Activated T-helper 17 cell treated with anti-CD3 and anti-CD28 coated beads, Interleukin-2, amount 50 U/mL, for 72 hours (primary cell): ENCODE data around the gene OR14A2. TPM values are rescaled to one million over a fixed set of nuclear protein-coding genes. Genes with fewer than 3 reads are reported as not detected.
"Not testable (repeated sequence)": the region's sequence is repeated elsewhere in the genome, so short reads cannot be mapped to it uniquely, and the experiment has no call there.

Experiments used
- ATAC-seq: fragments of 150-1000 bp; cut with Tn5 transposase; replicated peaks from 2 replicates; pipeline ENCODE4 v1.10.0; 2021; ENCODE audit warnings: mild to moderate bottlenecking, moderate library complexity
- H3K27ac Mint-ChIP-seq: one replicate; pipeline ENCODE4 v1.8.0; 2022; ENCODE audit warnings: mixed read lengths
- H3K27me3 Mint-ChIP-seq: one replicate; pipeline ENCODE4 v1.8.0; 2022; ENCODE audit warnings: mixed read lengths
- H3K36me3 Mint-ChIP-seq: one replicate; pipeline ENCODE4 v1.8.0; 2022; ENCODE audit warnings: low read depth, mild to moderate bottlenecking, mixed read lengths
- H3K4me1 Mint-ChIP-seq: one replicate; pipeline ENCODE4 v1.8.0; 2022; ENCODE audit warnings: mixed read lengths
- H3K4me3 Mint-ChIP-seq: one replicate; pipeline ENCODE4 v1.8.0; 2022; ENCODE audit warnings: mild to moderate bottlenecking, mixed read lengths
- H3K9me3 Mint-ChIP-seq: one replicate; pipeline ENCODE4 v1.8.0; 2022; ENCODE audit warnings: mixed read lengths
- total RNA-seq, 2 donors: library from RNA; stranded (reverse); gene quantifications; one replicate each; pipeline ENCODE4 v1.2.3, GENCODE V29; 2022

OR14A2 gene
- total RNA-seq, 2 donors from 2014 or later, result not detected

- not testable (repeated sequence) for H3K9me3 Mint-ChIP-seq, H3K27me3 Mint-ChIP-seq, ATAC-seq, H3K36me3 Mint-ChIP-seq, H3K4me3 Mint-ChIP-seq, H3K4me1 Mint-ChIP-seq, H3K27ac Mint-ChIP-seq
These were observed 37.3 kb downstream of the OR14A2 start for GRCh38 chr1:247710681-247711080.

- Mint-ChIP-seq H3K4me3 (no peak overlapping the region), H3K9me3 (peaks cover 6% of the 10 kb centered on the region)
- ATAC-seq, result no peak
These were observed 46.6 kb downstream of the OR14A2 start for GRCh38 chr1:247701338-247701737.

DNA sequence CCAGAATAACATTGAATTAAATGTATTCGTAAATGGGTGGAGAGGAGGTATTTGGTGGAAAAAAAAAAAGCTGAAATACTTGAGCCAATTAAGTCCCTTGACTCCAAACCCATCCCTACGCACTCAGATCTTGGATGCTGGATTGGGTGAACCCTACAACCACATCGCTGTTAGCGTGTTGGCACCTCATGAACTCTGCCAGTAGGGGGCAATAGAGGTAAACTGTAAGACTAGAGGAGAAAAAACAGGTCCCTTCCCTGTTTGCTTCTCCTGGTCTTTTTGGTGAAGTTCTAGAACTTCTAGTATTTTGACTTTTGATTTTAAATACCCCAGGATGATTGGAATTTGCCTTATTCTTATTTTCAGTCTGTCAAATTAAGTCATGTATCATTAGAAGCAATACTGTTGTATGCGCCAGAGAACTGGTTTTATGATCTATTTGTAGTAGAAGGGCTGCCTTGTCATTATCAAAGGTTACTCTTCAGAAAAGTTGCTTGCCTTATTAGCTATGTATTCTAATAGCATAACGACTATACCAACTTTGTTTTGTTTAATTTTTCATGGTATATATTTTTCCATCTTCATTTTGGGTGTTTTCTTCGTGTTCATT, 66.5 kb downstream of the OR14A2 start:
- Mint-ChIP-seq H3K4me3 (no peak overlapping the region), H3K36me3 (no peaks in the 10 kb centered on the region), H3K27ac (no peak overlapping the region), H3K9me3 (no peaks in the 10 kb centered on the region), H3K27me3 (peaks cover 4% of the 10 kb centered on the region), H3K4me1 (no peaks in the 10 kb centered on the region)
- peak; percentile 40 for ATAC-seq

More at GRCh38 chr1:247701338-247701737, 46.6 kb downstream of the OR14A2 start:
- no peak overlapping the region for H3K27ac Mint-ChIP-seq
- no peaks in the 10 kb centered on the region for H3K36me3 Mint-ChIP-seq
- no peaks in the 10 kb centered on the region for H3K4me1 Mint-ChIP-seq
- H3K27me3 Mint-ChIP-seq, result peaks cover 4% of the 10 kb centered on the region

GRCh38 chr1:247680171-247680570, 67.8 kb downstream of the OR14A2 start:
- no peaks in the 10 kb centered on the region for H3K36me3 Mint-ChIP-seq
- H3K4me1 Mint-ChIP-seq, result no peaks in the 10 kb centered on the region
- H3K9me3 Mint-ChIP-seq, result no peaks in the 10 kb centered on the region
- H3K27ac Mint-ChIP-seq, result no peak overlapping the region
- no peaks in the 10 kb centered on the region for H3K27me3 Mint-ChIP-seq
- H3K4me3 Mint-ChIP-seq, result no peak overlapping the region
- ATAC-seq, result no peak

DNA sequence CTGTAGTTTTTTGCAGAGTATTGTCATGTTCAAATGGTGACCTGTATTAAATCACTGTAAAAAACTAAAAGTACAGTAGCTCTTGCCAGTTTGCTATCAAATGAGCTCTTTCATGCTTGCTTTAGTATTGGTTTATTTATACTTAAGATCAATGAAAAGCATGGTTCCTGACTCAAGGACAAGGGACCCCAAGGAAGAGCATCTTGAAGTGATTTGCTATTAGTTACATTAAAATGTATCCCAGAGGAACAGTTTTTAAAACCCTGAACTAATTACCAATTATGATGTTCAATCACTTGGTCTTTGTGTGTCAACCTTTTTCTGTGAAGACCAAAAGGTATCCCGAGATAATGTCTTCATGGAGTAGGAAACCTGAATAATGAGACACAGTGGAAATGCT, 68.3 kb downstream of the OR14A2 start, which contains the start of gene OR13G1:
OR13G1 (minus strand) TSS at position 101 of the 400 bp plus-strand sequence. CDS start 6,698 bp downstream, outside the sequence.
- Mint-ChIP-seq H3K4me3 (no peak within 1 kb of the TSS), H3K36me3 (no peaks in the 10 kb centered on the region), H3K9me3 (no peaks in the 10 kb centered on the region), H3K27ac (no peak within 1 kb of the TSS), H3K4me1 (no peaks in the 10 kb centered on the region), H3K27me3 (no peaks in the 10 kb centered on the region)
- no peak for ATAC-seq

Other genes starting within 250 kb of the OR14A2 start
- not detected for gene OR2C3, start 211.7 kb downstream of the OR14A2 start, total RNA-seq
- 1 to 10 TPM in 1 of 2 donors, not detected in 1; 1.1 TPM for gene GCSAML, start 199.0 kb downstream of the OR14A2 start, total RNA-seq
- gene OR2G2, start 159.8 kb downstream of the OR14A2 start, total RNA-seq, result not detected
- not detected for gene OR2G3, start 142.6 kb downstream of the OR14A2 start, total RNA-seq
- gene OR13G1, start 68.4 kb downstream of the OR14A2 start, total RNA-seq, result not detected
- not detected for gene OR6F1, start 31.5 kb downstream of the OR14A2 start, total RNA-seq
- not detected for gene OR14K1, start 9.5 kb downstream of the OR14A2 start, total RNA-seq
- not detected for gene OR1C1, start 12.4 kb upstream of the OR14A2 start, total RNA-seq
- not detected for gene OR14A16, start 76.0 kb upstream of the OR14A2 start, total RNA-seq
- not detected for gene OR11L1, start 93.8 kb upstream of the OR14A2 start, total RNA-seq
- gene TRIM58, start 109.0 kb upstream of the OR14A2 start, total RNA-seq, result under 1 TPM; 0.13 to 0.19 TPM
- not detected for gene OR2W3, start 147.4 kb upstream of the OR14A2 start, total RNA-seq
- not detected for gene OR2T8, start 172.1 kb upstream of the OR14A2 start, total RNA-seq
- gene OR2AJ1, start 176.7 kb upstream of the OR14A2 start, total RNA-seq, result not detected
- not detected for gene OR2L8, start 200.7 kb upstream of the OR14A2 start, total RNA-seq
- gene OR2AK2, start 217.1 kb upstream of the OR14A2 start, total RNA-seq, result under 1 TPM in 1 of 2 donors, not detected in 1; 0.26 TPM